Endothelial cell of umbilical vein (primary cell): ENCODE measurements around the gene ALOX5AP. TPM values are rescaled to one million over a fixed set of nuclear protein-coding genes. Genes with fewer than 3 reads are reported as not detected.

Experiments
- BruUV-seq: library from RNA; stranded (reverse); fragments of 400-500 nt; replicated peaks from 2 replicates; lab custom pipeline; 2021; lab: Mats Ljungman, UMichigan
- CTCF ChIA-PET: fragments of 300-600, 350-600 bp; sonication (Branson Sonifier 250); formaldehyde crosslinking; loops from one replicate; lab custom pipeline; 2021; ENCODE audit warnings: antibody characterized with exemption, inconsistent platforms; lab: Charles Lee
- POLR2A ChIA-PET: fragments of 300-600, 350-600 bp; sonication (Branson Sonifier 250); formaldehyde crosslinking; loops from one replicate; lab custom pipeline; 2021; ENCODE audit warnings: antibody characterized with exemption, inconsistent platforms; lab: Charles Lee
- DNase-seq: peaks from one replicate; pipeline ENCODE4 v3.0.0-alpha.2; 2011; ENCODE audit warnings: low read depth, low spot score
- FAIRE-seq: peaks from 2 replicates; lab custom pipeline; 2011; peaks lifted over from hg19 to GRCh38; lab: Jason Lieb, UNC
- H2AFZ ChIP-seq: 2 replicates; pipeline ENCODE4 v1.6.0; 2012; ENCODE audit warnings: low read depth, low read length, control low read depth, inconsistent platforms
- H3K27ac ChIP-seq: 2 replicates; pipeline ENCODE4 v1.5.1; 2011; ENCODE audit warnings: low read depth, mild to moderate bottlenecking, control low read depth, low read length, moderate library complexity; ENCODE audit not compliant: insufficient read depth
- H3K27me3 ChIP-seq, 2 experiments: 2 replicates each; pipeline versions ENCODE4 v1.6.0 to v1.6.1; 2011; ENCODE audit warnings: low read length in 2 of 2, mixed read lengths in 1 of 2; ENCODE audit not compliant: control insufficient read depth in 2 of 2, insufficient read depth in 2 of 2
- H3K36me3 ChIP-seq, 2 experiments: 2 replicates in 1 of 2; 3 replicates in 1 of 2; pipeline ENCODE4 v1.5.1; 2011; ENCODE audit warnings: low read length in 2 of 2, mild to moderate bottlenecking in 1 of 2, moderate library complexity in 1 of 2; ENCODE audit not compliant: control insufficient read depth in 2 of 2, insufficient read depth in 2 of 2; ENCODE audit errors: extremely low read depth in 1 of 2
- H3K4me1 ChIP-seq: 3 replicates; pipeline ENCODE4 v1.5.1; 2011; ENCODE audit warnings: mild to moderate bottlenecking, low read length; ENCODE audit not compliant: control insufficient read depth, insufficient read depth; ENCODE audit errors: extremely low read depth
- H3K4me2 ChIP-seq: 2 replicates; pipeline ENCODE4 v1.6.1; 2011; ENCODE audit warnings: low read length, control low read depth, mixed read lengths; ENCODE audit not compliant: insufficient read depth
- H3K4me3 ChIP-seq, 3 experiments: fragments of 200-600 bp in 1 of 3; sonication (generic), shearing (Covaris generic) in 1 of 3; replicated peaks in 1 of 3; 2 replicates each; pipeline ENCODE4 v1.5.1; 2011 to 2016; ENCODE audit warnings: control low read depth in 3 of 3, low read length in 3 of 3, mild to moderate bottlenecking in 2 of 3, inconsistent platforms in 1 of 3, low read depth in 1 of 3, moderate library complexity in 1 of 3; ENCODE audit not compliant: insufficient read depth in 1 of 3
- H3K79me2 ChIP-seq: 2 replicates; pipeline ENCODE4 v1.6.0; 2012; ENCODE audit warnings: low read length, inconsistent platforms; ENCODE audit not compliant: control insufficient read depth, insufficient read depth
- H3K9ac ChIP-seq: replicated peaks from 2 replicates; pipeline ENCODE3; 2011; ENCODE audit warnings: low read length, control low read depth; ENCODE audit not compliant: insufficient read depth; ENCODE audit errors: extremely low read depth
- H3K9me1 ChIP-seq: replicated peaks from 3 replicates; pipeline ENCODE4 v1.6.0; 2011; ENCODE audit warnings: mild to moderate bottlenecking, low read length; ENCODE audit not compliant: control insufficient read depth, insufficient read depth; ENCODE audit errors: extremely low read depth
- H3K9me3 ChIP-seq: replicated peaks from 2 replicates; pipeline ENCODE4 v1.5.1; 2012; ENCODE audit warnings: low read length, inconsistent platforms; ENCODE audit not compliant: control insufficient read depth, insufficient read depth
- H4K20me1 ChIP-seq: replicated peaks from 2 replicates; pipeline ENCODE3; 2011; ENCODE audit warnings: mild to moderate bottlenecking, low read length; ENCODE audit not compliant: control insufficient read depth, insufficient read depth; ENCODE audit errors: extremely low read depth
- CTCF ChIP-seq, 2 donors: IDR thresholded peaks; 1 replicate in 1 of 2; 2 replicates in 1 of 2; pipeline ENCODE4 v1.5.1; 2011; ENCODE audit warnings: low read length in 2 of 2, mild to moderate bottlenecking in 2 of 2, moderate library complexity in 2 of 2, control low read depth in 1 of 2, inconsistent platforms in 1 of 2, low read depth in 1 of 2; ENCODE audit not compliant: insufficient read depth in 1 of 2; ENCODE audit errors: extremely low read depth in 1 of 2
- EZH2 ChIP-seq: IDR thresholded peaks from 2 replicates; pipeline ENCODE4 v1.6.1; 2012; ENCODE audit warnings: borderline replicate concordance, low read depth, mild to moderate bottlenecking, moderate library complexity, low read length, inconsistent platforms; ENCODE audit not compliant: severe bottlenecking
- FOS ChIP-seq: IDR thresholded peaks from 2 replicates; pipeline ENCODE4 v1.6.1; 2011; ENCODE audit warnings: mild to moderate bottlenecking, low read length, moderate library complexity, borderline replicate concordance; ENCODE audit not compliant: insufficient read depth
- GATA2 ChIP-seq: IDR thresholded peaks from 2 replicates; pipeline ENCODE4 v1.7.0; 2011; ENCODE audit warnings: low read depth, mild to moderate bottlenecking, moderate library complexity, mixed read lengths, low read length; ENCODE audit not compliant: insufficient read length, insufficient read depth
- JUN ChIP-seq: IDR thresholded peaks from 2 replicates; pipeline ENCODE4 v1.6.1; 2011; ENCODE audit warnings: borderline replicate concordance, low read depth; ENCODE audit not compliant: insufficient read length, insufficient read depth
- MAX ChIP-seq: IDR thresholded peaks from 2 replicates; pipeline ENCODE4 v1.6.1; 2011; ENCODE audit not compliant: insufficient read depth, insufficient read length
- MYC ChIP-seq: IDR thresholded peaks from one replicate; pipeline ENCODE4 v1.6.1; 2011; ENCODE audit warnings: mild to moderate bottlenecking, low read depth, low read length
- POLR2A ChIP-seq: IDR thresholded peaks from 2 replicates; pipeline ENCODE4 v1.6.1; 2012; ENCODE audit warnings: low read depth, mild to moderate bottlenecking, control low read depth, low read length
- POLR2AphosphoS5 ChIP-seq: IDR thresholded peaks from 2 replicates; pipeline ENCODE4 v1.6.1; 2012; ENCODE audit warnings: low read depth, mild to moderate bottlenecking, control low read depth, low read length, moderate library complexity; ENCODE audit not compliant: insufficient read depth
- dilution Hi-C: fragments of 300-500 bp; cut with MboI; formaldehyde crosslinking; loops from one replicate; pipeline ENCODE4 v1.15.0; 2019; ENCODE audit warnings: low sequenced_read_pairs; ENCODE audit not compliant: extremely low pct_ligation_motif_present
- intact Hi-C: fragments of 100-400 bp; cut with micrococcal nuclease; formaldehyde crosslinking; loops from one replicate; pipeline ENCODE4 v1.10.0; 2022
- polyA plus RNA-seq, 4 experiments: library from polyadenylated mRNA; depleted of rRNA in 3 of 4; stranded (reverse) in 3 of 4; unstranded in 1 of 4; fragments of >200 nt; gene quantifications; 2 replicates each; pipeline versions ENCODE4 v1.2.1 to v1.2.3, GENCODE V29; 2011 to 2012; ENCODE audit warnings: missing spikeins in 1 of 4
- total RNA-seq: library from RNA; stranded (reverse); gene quantifications from 2 replicates; pipeline ENCODE4 v1.2.3, GENCODE V29; 2021

ALOX5AP gene
- total and polyA plus RNA-seq, 2 donors (not counting 3 experiments of a cell fraction or from before 2014, with no cell fraction given), result 1.8 TPM; not detected in 1

- Histone ChIP-seq H3K4me2 (no peak overlapping the region), H3K27me3 (no peaks in the 10 kb centered on the region), H3K4me3 (no peak overlapping the region), H4K20me1 (no peaks in the 10 kb centered on the region), H3K9ac (no peak overlapping the region), H3K36me3 (no peaks in the 10 kb centered on the region), H3K79me2 (no peaks in the 10 kb centered on the region), H3K27ac (no peak overlapping the region), H3K9me1 (no peaks in the 10 kb centered on the region), H3K9me3 (no peaks in the 10 kb centered on the region), H3K4me1 (no peaks in the 10 kb centered on the region), H2AFZ (no peak overlapping the region)
- TF ChIP-seq MYC (no peak), FOS (no peak), MAX (no peak), POLR2AphosphoS5 (no peak), CTCF (IDR thresholded peaks at IDR 0.05; ENCODE audit: extremely low read depth in 1 of 2, insufficient read depth in 1 of 2, low read depth in 1 of 2, low read length in 2 of 2) (no peak), JUN (no peak), GATA2 (no peak), POLR2A (no peak), EZH2 (no peak)
- dilution Hi-C loops, result no loop called here
- intact Hi-C loops, result no loop called here
- no TSS peak for BruUV-seq
- FAIRE-seq (no peak), DNase-seq (no peak)
- ChIA-PET CTCF (no interaction called here), POLR2A (no interaction called here)
Observed at GRCh38 chr13:30721936-30722335, 13.4 kb upstream of the ALOX5AP start.
